Immature natural killer cell (primary cell): ENCODE results near the gene TET2. TPM values are rescaled to one million over a fixed set of nuclear protein-coding genes. Genes with fewer than 3 reads are reported as not detected.

Experiments used
- DNase-seq, 3 donors: peaks; one replicate each; pipeline ENCODE4 v3.0.0; 2022; ENCODE audit warnings: mixed read lengths in 1 of 3
- H3K27ac Mint-ChIP-seq, 6 donors: one replicate each; pipeline ENCODE4 v1.8.0; 2020; ENCODE audit warnings: mixed read lengths in 6 of 6, mild to moderate bottlenecking in 5 of 6, inconsistent platforms in 4 of 6, moderate library complexity in 3 of 6
- H3K27me3 Mint-ChIP-seq, 3 donors: one replicate each; pipeline ENCODE4 v1.8.0; 2020 to 2021; ENCODE audit warnings: low read depth in 3 of 3, mild to moderate bottlenecking in 3 of 3, mixed read lengths in 3 of 3, moderate library complexity in 3 of 3, inconsistent platforms in 1 of 3
- H3K36me3 Mint-ChIP-seq, 3 donors: one replicate each; pipeline ENCODE4 v1.8.0; 2020; ENCODE audit warnings: mixed read lengths in 3 of 3, inconsistent platforms in 2 of 3, mild to moderate bottlenecking in 2 of 3
- H3K4me1 Mint-ChIP-seq, 2 donors: one replicate each; pipeline ENCODE4 v1.8.0; 2020; ENCODE audit warnings: inconsistent platforms in 2 of 2, mild to moderate bottlenecking in 2 of 2, mixed read lengths in 2 of 2, moderate library complexity in 1 of 2
- H3K4me3 Mint-ChIP-seq, 5 donors: one replicate each; pipeline ENCODE4 v1.8.0; 2020; ENCODE audit warnings: mild to moderate bottlenecking in 5 of 5, mixed read lengths in 5 of 5, inconsistent platforms in 3 of 5, moderate library complexity in 3 of 5
- H3K9me3 Mint-ChIP-seq, 6 donors: one replicate each; pipeline ENCODE4 v1.8.0; 2020; ENCODE audit warnings: mild to moderate bottlenecking in 6 of 6, mixed read lengths in 6 of 6, inconsistent platforms in 4 of 6, moderate library complexity in 3 of 6
- polyA plus RNA-seq, 3 donors: library from polyadenylated mRNA; unstranded; fragments of 300-500 nt; fragmentation: Illumina TruSeq; gene quantifications; one replicate each; pipeline ENCODE4 v1.2.3, GENCODE V29; 2021

The TET2 gene
- polyA plus RNA-seq, 3 donors from 2014 or later, result 12.3 to 36.2 (median 15.9) TPM

DNA sequence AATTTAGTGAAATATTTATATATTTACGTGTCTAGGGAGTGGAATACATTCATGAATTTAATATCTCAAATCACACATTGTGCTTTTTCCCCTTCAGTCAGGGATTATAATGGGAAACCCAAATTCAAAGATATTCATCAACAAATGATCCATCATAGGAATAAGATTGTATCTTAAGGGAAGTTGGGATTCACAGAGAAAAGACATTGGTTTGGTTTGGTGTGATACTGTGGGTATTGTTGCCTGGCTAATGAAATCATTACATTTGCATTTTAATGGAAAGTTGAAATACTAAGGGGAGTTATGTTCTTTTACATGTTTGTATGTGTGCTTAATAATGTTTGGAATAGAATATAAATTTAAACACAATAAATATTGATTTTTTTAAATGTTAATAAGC, 1.7 kb downstream of the TET2 start:
- peak overlapping the region in 4 of 6 donors; percentile 13 to 100 (median 62) for H3K27ac Mint-ChIP-seq
- H3K4me3 Mint-ChIP-seq, result peak overlapping the region; percentile 98 to 100 (median 99)
- peaks cover 47 to 58% of the 10 kb centered on the region in 2 donors for H3K4me1 Mint-ChIP-seq
- no peaks in the 10 kb centered on the region for H3K36me3 Mint-ChIP-seq
- DNase-seq, result no peak
- H3K9me3 Mint-ChIP-seq, result no peaks in the 10 kb centered on the region
- peaks cover 2 to 4% (median 2%) of the 10 kb centered on the region in 3 donors for H3K27me3 Mint-ChIP-seq

- peaks cover 49 to 62% of the 10 kb centered on the region in 2 donors for H3K4me1 Mint-ChIP-seq
- H3K9me3 Mint-ChIP-seq, result no peaks in the 10 kb centered on the region
- peak overlapping the region; percentile 46 to 99 (median 66) for H3K4me3 Mint-ChIP-seq
- peaks cover 2 to 4% (median 2%) of the 10 kb centered on the region in 3 donors for H3K27me3 Mint-ChIP-seq
- DNase-seq, result no peak
- no peaks in the 10 kb centered on the region for H3K36me3 Mint-ChIP-seq
- H3K27ac Mint-ChIP-seq, result peak overlapping the region in 1 of 6 donors; percentile 71
Measured at GRCh38 chr4:105148776-105149175, 2.1 kb downstream of the TET2 start.

DNA sequence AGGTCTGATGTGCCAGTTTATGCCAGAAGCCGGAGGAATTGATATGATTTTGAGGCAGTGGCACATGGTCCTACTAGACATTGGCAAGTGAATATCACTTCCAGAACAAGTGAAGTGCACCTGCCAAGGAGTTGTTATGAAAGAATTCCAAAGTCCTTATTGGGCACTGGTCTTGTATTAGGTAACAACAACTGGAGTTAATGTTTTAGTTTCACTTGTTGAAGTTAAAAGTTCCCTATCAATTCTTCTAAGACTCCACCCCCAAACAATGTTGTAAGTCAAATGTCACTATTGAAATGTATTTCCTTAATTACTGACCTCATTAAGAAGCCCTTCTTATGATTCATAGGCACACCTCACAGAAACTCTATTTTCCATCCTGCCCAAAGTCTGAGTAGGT, 3.1 kb downstream of the TET2 start:
- Mint-ChIP-seq H3K4me3 (peak overlapping the region in 4 of 5 donors; percentile 2 to 99 (median 58)), H3K27ac (peak overlapping the region in 4 of 6 donors; percentile 24 to 43 (median 33)), H3K9me3 (no peaks in the 10 kb centered on the region), H3K27me3 (peaks cover 2 to 4% (median 2%) of the 10 kb centered on the region in 3 donors), H3K4me1 (peaks cover 59 to 72% of the 10 kb centered on the region in 2 donors), H3K36me3 (no peaks in the 10 kb centered on the region)
- no peak for DNase-seq

DNA sequence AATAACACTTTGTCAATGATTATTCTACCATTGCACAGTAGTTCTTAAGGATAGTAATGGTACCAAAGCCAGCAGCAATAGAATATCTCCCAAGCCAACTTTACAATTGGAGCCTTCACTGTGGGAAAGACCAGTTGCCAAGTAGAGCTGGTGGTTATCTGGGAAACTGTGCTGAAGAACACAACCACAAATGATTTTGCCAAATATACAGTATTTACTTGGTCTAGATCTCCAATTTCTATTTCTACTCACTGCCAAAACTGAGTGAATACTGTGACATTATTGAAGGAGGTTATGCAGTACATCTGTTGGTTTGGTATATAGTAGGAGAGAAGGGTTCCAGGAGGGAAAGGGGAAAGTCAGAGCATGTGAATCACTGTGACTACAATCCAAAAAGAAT, 3.8 kb downstream of the TET2 start:
- peaks cover 2 to 4% (median 2%) of the 10 kb centered on the region in 3 donors for H3K27me3 Mint-ChIP-seq
- H3K4me1 Mint-ChIP-seq, result peaks cover 62 to 74% of the 10 kb centered on the region in 2 donors
- H3K36me3 Mint-ChIP-seq, result no peaks in the 10 kb centered on the region
- H3K4me3 Mint-ChIP-seq, result no peak overlapping the region
- H3K27ac Mint-ChIP-seq, result peak overlapping the region in 3 of 6 donors; percentile 6 to 48 (median 24)
- no peaks in the 10 kb centered on the region for H3K9me3 Mint-ChIP-seq
- no peak for DNase-seq

DNA sequence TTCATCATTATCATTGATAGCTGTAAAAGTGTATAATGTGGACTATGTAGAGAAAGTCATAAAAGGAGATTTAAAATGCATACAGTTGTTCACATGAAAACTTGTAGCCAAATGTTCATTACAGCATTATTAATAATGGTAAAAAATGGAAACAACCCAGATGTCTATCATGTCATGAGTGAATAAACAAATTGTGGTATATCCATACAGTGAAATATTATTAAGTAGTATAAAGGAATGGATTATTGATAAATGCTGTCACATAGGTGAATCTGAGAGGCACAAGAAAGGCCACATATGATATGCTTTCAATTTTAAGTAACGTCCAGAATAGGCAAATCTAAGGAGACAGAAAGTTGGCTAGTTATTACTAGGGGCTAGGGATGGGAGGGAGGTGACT, 7.1 kb downstream of the TET2 start:
- H3K4me1 Mint-ChIP-seq, result peaks cover 62 to 79% of the 10 kb centered on the region in 2 donors

DNA sequence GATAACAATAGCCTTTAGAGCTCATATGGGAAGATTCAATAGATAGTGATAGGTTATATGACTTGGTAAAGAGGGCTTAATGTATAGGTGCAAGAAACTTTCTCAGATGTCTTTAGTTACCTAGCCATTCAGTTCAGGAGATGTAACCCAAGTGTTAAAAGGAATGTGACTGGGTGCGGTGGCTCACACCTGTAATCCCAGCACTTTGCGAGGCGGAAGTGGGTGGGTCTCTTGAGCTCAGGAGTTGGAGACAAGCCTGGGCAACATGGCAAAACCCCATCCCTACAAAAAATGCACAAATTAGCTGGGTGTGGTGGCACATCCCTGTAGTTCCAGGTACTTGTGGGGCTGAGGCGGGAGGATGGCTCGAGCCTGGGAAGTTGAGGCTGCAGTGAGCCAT, 7.9 kb downstream of the TET2 start:
- DNase-seq, result no peak
- H3K36me3 Mint-ChIP-seq, result no peaks in the 10 kb centered on the region
- peak overlapping the region in 3 of 6 donors; percentile 6 to 58 (median 41) for H3K27ac Mint-ChIP-seq
- no peaks in the 10 kb centered on the region for H3K27me3 Mint-ChIP-seq
- peak overlapping the region in 1 of 5 donors; percentile 37 for H3K4me3 Mint-ChIP-seq
- H3K4me1 Mint-ChIP-seq, result peaks cover 56 to 74% of the 10 kb centered on the region in 2 donors
- no peaks in the 10 kb centered on the region for H3K9me3 Mint-ChIP-seq

More for the DNA sequence above, 7.1 kb downstream of the TET2 start:
- Mint-ChIP-seq H3K9me3 (no peaks in the 10 kb centered on the region), H3K36me3 (no peaks in the 10 kb centered on the region), H3K4me3 (no peak overlapping the region), H3K27me3 (no peaks in the 10 kb centered on the region), H3K27ac (peak overlapping the region in 1 of 6 donors; percentile 15)
- no peak for DNase-seq

DNA sequence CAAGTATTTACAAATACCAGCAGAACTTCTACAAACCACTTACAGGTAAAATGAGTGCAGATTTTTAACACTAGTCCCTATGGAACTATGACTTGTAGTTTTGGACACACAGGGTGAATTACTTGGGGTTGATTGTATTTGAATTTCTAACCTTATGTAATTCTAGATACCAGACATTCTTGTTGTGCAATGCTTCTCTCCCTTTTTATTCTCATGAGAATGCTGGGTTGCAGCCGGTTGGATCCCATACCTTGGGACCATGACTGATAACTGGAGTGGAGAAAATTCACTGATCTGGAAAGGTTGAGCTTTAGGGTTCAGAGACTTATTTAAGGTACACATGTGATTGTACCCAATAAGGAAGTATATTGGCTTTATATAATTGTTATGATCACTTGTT, 8.8 kb downstream of the TET2 start:
- Mint-ChIP-seq H3K36me3 (peaks cover 0 to 4% (median 4%) of the 10 kb centered on the region in 3 donors), H3K27ac (peak overlapping the region in 2 of 6 donors; percentile 12 to 17)
- no peak for DNase-seq

GRCh38 chr4:105158837-105159236, 12.2 kb downstream of the TET2 start:
- H3K36me3 Mint-ChIP-seq, result peaks cover 0 to 4% (median 4%) of the 10 kb centered on the region in 3 donors
- no peaks in the 10 kb centered on the region for H3K27me3 Mint-ChIP-seq
- no peak for DNase-seq
- H3K4me1 Mint-ChIP-seq, result peaks cover 57 to 73% of the 10 kb centered on the region in 2 donors
- no peak overlapping the region for H3K4me3 Mint-ChIP-seq
- H3K27ac Mint-ChIP-seq, result no peak overlapping the region
- no peaks in the 10 kb centered on the region for H3K9me3 Mint-ChIP-seq

More for the DNA sequence above, 8.8 kb downstream of the TET2 start:
- Mint-ChIP-seq H3K4me3 (no peak overlapping the region), H3K9me3 (no peaks in the 10 kb centered on the region), H3K27me3 (no peaks in the 10 kb centered on the region), H3K4me1 (peaks cover 54 to 65% of the 10 kb centered on the region in 2 donors)

- Mint-ChIP-seq H3K4me1 (peaks cover 36 to 72% of the 10 kb centered on the region in 2 donors), H3K27ac (no peak overlapping the region), H3K36me3 (peaks cover 0 to 4% (median 4%) of the 10 kb centered on the region in 3 donors), H3K9me3 (no peaks in the 10 kb centered on the region), H3K4me3 (no peak overlapping the region), H3K27me3 (no peaks in the 10 kb centered on the region)
- DNase-seq, result no peak
Measured at GRCh38 chr4:105162123-105162796, 15.6 kb downstream of the TET2 start.

DNA sequence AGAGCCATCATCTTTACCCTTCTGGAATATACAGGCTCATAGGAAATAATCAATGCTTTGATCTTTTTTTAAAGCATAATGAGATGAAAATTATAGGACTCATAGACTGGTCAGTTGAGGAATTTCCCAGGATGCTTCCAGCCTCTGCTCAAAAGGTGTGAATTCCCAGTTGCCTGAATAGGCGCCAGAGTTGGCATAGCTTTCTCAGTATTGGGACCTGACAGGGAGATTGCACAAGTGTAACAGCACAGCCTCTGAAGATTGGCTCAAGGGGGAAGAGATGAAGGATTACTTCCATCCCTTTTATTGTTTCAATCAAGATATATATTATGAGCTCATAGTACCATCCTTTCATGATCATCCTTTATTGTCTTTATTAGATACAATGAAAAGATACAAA, 17.9 kb downstream of the TET2 start:
- Mint-ChIP-seq H3K4me3 (no peak overlapping the region), H3K27ac (no peak overlapping the region), H3K9me3 (no peaks in the 10 kb centered on the region), H3K27me3 (no peaks in the 10 kb centered on the region), H3K36me3 (peaks cover 4 to 10% (median 8%) of the 10 kb centered on the region in 3 donors), H3K4me1 (peaks cover 44 to 82% of the 10 kb centered on the region in 2 donors)
- no peak for DNase-seq

GRCh38 chr4:105166066-105166465, 19.4 kb downstream of the TET2 start:
- Mint-ChIP-seq H3K4me1 (peaks cover 48 to 96% of the 10 kb centered on the region in 2 donors), H3K27me3 (no peaks in the 10 kb centered on the region)

GRCh38 chr4:105170711-105171110, 24.0 kb downstream of the TET2 start:
- H3K4me3 Mint-ChIP-seq, result no peak overlapping the region
- H3K36me3 Mint-ChIP-seq, result peaks cover 4 to 28% (median 12%) of the 10 kb centered on the region in 3 donors
- no peaks in the 10 kb centered on the region for H3K27me3 Mint-ChIP-seq
- no peak for DNase-seq
- H3K9me3 Mint-ChIP-seq, result no peaks in the 10 kb centered on the region
- H3K4me1 Mint-ChIP-seq, result peaks cover 31 to 86% of the 10 kb centered on the region in 2 donors
- no peak overlapping the region for H3K27ac Mint-ChIP-seq

More at GRCh38 chr4:105166066-105166465, 19.4 kb downstream of the TET2 start:
- Mint-ChIP-seq H3K27ac (no peak overlapping the region), H3K9me3 (no peaks in the 10 kb centered on the region), H3K4me3 (no peak overlapping the region), H3K36me3 (peaks cover 4 to 12% (median 9%) of the 10 kb centered on the region in 3 donors)
- no peak for DNase-seq

GRCh38 chr4:105171912-105172311, 25.2 kb downstream of the TET2 start:
- peaks cover 31 to 85% of the 10 kb centered on the region in 2 donors for H3K4me1 Mint-ChIP-seq
- DNase-seq, result no peak
- H3K27me3 Mint-ChIP-seq, result no peaks in the 10 kb centered on the region
- H3K4me3 Mint-ChIP-seq, result no peak overlapping the region
- no peaks in the 10 kb centered on the region for H3K9me3 Mint-ChIP-seq
- no peak overlapping the region for H3K27ac Mint-ChIP-seq
- H3K36me3 Mint-ChIP-seq, result peaks cover 4 to 31% (median 15%) of the 10 kb centered on the region in 3 donors

GRCh38 chr4:105174098-105174497, 27.4 kb downstream of the TET2 start:
- Mint-ChIP-seq H3K27me3 (peaks cover 0 to 2% (median 0%) of the 10 kb centered on the region in 3 donors), H3K9me3 (no peaks in the 10 kb centered on the region), H3K4me1 (peaks cover 23 to 74% of the 10 kb centered on the region in 2 donors), H3K36me3 (peaks cover 0 to 31% (median 10%) of the 10 kb centered on the region in 3 donors), H3K4me3 (no peak overlapping the region), H3K27ac (no peak overlapping the region)
- no peak for DNase-seq
